Stimulated activated CD4-positive, alpha-beta T cell treated with anti-CD3 and anti-CD28 coated beads, Interleukin-4, amount 100 ng/mL, for 24 hours (primary cell): ENCODE results near the gene WDR88.
A peak's percentile ranks its signal among the peaks of the same experiment; 100 is the strongest.
"Not testable (repeated sequence)": the region's sequence is repeated elsewhere in the genome, so short reads cannot be mapped to it uniquely, and the experiment has no call there.

Experiments
- DNase-seq: peaks from one replicate; pipeline ENCODE4 v3.0.0-alpha.2; 2020

The WDR88 gene

DNA sequence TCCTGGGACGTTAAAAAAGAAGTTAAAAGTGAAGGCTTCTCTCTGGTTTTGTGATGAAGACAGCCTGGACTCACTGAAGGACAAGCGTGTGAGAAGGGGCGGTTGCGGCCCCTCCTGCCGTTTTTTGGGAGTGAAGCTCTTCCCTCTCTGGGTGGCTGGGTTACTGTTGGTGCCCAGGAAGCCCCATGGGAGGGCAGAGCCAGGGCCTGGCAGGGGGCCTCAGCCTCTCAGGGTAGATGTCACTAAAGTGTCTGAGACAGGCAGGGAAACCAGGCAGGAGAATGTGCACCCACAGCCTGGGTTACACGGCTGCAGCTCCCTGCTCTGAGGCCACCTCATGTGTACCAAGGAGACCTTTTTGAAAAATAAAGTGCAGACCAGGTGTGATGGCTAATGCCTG lies 1.5 kb upstream of the WDR88 start:
- DNase-seq: no peak

DNA sequence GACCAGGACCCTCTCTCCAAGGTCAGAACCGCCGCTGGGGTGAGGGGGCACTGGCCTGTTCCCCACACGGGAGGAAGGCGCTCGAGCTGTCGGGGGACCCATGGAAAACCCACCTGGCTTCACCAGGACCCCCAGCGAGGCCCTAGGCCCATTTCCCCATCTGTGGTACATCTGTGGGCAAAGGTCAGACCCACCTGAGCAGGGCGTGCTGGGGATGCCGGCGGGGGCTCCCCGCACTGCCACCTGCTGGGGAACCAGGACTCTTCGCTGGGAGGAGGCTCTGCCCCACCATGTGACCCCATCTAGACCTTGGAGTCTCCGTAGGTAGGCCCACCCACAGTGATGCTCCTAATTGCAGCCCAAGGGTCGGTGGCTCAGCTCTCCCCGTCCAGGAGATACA lies 511 bp downstream of the WDR88 start:
- DNase-seq: no peak

DNA sequence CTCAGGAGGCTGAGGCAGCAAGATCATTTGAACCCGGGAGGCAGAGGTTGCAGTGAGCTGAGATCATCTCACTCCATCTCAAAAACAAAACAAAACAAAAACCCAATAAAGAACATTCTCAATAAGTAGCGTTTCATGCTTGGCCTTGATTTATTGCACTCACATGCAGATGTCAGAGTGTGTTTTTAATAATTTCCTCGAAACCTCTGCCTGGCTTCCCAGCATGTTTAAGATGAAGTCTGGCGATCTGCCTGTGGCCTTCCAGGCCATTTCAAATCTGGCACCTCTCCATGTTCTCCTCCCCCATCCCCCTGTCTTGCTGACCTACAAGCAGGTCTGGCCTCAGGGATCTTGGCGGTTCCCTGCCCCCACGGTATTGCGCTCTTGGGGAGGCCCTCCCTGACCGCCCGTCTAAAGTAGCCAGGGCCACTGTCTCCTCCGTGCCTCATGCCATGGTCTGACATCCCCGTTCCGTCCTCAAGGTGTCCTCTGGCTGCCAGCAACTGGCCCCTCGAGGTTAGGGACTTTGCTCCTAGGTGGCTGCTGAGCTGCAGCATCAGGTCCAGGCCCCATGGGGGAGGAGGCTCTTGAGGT lies 1.6 kb downstream of the WDR88 start:
- no peak for DNase-seq

DNA sequence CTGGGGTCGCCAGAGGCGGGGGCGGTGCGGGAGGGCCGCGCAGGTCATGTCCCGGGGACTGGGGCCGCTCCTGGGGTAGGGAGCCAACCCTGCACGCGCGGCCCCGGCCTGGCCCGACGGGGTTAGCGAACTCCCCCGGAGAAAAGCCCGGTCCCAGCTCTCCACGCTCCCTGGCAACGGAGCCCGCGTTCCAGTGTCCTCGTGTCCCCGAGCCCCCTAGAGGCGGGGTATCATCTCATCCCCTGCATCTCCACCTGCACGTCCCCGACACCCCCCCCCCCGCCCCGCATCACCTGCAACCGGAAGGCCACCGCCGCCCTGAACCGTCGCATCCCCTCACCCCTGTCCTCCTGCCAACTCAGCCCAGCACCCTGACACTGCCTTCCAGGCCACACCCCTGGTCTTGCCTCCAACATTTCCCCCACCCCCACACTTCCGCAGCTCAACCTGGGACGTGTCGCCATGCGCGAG lies 2.7 kb downstream of the WDR88 start:
- DNase-seq: peak; percentile 66

DNA sequence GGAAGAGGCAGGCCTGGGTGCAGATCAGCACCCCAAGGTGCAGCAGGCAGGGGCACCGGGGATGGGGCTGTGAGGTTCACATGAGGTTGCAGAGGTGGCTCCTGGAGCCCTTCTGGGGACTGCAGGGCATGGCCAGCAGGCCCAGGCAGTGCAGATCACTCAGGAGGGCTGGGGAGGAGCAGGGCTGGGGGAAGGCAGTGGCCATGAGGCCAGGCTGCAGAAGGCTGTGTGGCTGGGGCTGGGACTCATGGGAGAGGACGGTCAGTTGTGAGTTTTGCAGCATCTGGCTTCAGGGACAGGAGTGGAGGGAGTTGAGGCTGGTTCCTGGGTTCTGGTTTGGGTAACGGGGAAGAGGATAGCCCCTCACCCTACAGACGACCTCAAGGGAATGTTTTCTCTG lies 7.3 kb downstream of the WDR88 start:
- no peak for DNase-seq

DNA sequence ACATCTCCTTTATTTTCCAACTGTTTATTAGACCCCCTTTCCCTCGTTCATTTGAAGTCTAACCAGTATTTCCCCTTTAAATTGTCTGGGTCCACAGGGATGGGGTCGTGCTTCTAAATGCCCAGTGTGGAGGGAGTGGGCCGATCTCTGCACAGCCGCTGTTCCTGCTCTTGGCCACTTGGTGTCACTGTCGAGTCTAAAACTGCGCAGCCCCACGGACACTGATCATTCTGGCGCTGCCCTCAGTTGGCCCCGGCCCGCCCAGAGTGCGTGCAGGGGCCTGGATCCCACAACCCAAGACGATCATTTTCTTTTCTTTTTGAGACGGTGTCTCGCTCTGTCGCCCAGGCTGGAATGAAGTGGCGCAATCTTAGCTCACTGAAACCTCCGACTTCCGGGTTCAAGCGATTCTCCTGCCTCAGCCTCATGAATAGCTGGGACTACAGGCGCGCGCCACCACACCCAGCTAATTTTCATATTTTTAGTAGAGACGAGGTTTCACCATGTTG lies 12.0 kb downstream of the WDR88 start:
- peak; percentile 63 for DNase-seq

DNA sequence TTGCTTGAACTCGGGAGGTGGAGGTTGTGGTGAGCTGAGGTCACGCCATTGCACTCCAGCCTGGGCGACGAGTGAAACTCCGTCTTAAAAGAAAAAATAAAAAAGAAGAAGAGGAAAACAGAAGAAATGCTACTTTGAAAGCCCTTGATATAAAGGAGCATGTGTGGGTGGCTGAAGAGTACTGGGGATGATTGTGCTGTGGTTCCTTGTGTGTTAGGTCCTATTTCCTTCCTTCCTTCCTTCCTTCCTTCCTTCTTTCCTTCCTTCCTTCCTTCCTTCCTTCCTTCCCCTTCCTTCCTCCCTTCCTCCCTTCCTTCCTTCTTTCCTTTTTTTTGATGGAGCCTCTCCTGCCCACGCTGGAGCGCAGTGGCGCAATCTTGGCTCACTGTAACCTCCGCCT lies 14.3 kb downstream of the WDR88 start:
- no peak for DNase-seq

DNA sequence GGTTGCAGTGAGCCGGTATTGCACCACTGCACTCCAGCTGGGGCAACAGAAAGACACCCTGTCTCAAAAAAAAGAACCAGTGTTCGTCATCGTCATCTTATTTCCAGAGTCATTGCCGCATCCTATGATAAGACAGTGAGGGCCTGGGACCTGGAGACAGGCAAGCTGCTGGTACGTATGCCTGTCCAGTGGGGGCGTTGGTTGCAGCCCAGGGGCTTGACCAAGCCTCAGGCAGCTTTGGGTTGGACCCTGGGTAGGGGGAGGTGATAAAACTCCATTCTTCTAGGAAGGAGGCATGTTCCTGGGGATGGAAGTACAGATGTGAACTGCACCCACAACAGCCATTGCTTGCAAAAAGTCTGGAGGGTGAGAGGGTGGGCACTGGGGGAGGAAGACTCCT lies 15.6 kb downstream of the WDR88 start:
- DNase-seq: no peak

DNA sequence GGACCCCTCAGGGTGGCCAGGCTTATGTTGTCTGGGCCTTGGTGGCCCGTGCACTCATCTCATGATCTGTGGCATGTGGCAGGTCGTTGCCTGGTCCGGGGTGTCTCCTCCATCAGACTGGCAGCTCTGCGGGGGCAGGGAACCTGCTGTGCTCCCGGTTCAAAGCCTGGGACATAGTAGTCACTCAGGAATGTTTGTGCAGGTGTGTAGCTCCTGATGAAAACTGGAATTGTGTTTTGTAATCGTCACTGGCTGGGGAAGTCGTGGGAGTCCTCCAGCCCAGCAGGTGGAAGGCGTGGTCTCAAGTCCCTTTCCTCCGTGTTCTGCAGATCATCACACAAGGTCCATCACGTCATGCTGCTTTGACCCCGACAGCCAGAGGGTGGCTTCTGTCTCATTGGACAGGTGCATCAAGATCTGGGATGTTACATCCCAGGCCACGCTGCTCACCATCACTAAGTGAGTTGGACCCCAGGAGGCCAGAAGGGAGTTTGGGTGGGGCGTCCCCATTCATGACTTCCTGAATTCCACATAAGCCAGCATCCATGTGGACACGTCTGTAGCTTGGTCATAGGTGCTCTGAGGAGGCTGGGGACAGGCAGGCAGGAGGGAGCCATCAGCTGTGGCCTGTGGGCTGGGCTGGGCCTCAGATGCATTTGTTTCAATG lies 19.1 kb downstream of the WDR88 start:
- DNase-seq: no peak

DNA sequence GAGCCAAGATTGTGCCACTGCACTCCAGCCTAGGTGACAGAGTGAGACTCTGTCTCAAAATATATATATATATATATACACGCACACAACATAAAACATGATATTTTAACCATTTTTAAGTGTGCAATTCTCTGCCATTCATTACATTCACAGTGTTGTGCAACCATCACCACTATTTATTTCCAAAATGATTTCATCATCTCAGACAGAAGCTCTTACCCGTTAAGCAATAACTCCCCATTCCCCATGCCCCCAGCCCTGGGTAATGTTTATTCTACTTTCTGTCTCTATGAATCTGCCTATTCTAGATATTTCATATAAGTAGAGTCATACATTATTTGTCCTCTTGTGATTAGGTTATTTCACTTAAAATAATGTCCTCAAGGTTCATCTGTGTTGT lies 20.3 kb downstream of the WDR88 start:
- no peak for DNase-seq

DNA sequence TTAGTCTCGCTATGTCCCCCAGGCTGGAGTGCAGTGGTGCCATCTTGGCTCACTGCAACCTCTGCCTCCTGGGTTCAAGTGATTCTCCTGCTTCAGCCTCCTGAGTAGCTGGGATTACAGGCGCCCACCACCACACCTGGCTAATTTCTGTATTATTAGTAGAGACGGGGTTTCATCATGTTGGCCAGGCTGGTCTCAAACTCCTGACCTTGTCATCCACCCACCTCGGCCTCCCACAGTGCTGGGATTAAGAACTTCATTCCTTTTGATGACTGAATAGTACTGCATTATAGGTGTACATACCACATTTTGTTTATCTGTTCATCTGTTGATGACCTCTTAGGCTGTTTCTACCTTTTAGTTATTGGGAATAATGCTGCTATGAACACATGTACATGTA lies 20.7 kb downstream of the WDR88 start:
- not testable (repeated sequence) for DNase-seq

DNA sequence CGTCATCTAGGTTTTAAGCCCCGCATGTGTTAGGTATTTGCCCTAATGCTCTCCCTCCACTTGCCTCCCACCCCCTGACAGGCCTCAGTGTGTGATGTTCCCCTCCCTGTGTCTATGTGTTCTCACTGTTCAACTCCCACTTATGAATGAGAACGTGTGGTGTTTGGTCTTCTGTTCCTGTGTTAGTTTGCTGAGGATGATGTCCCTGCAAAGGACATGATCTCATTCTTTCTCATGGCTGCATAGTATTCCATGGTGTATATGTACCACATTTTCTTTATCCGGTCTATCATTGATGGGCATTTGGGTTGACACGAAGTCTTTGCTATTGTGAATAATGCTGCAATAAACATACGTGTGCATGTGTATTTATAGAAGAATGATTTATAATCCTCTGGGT lies 22.4 kb downstream of the WDR88 start:
- not testable (repeated sequence) for DNase-seq

DNA sequence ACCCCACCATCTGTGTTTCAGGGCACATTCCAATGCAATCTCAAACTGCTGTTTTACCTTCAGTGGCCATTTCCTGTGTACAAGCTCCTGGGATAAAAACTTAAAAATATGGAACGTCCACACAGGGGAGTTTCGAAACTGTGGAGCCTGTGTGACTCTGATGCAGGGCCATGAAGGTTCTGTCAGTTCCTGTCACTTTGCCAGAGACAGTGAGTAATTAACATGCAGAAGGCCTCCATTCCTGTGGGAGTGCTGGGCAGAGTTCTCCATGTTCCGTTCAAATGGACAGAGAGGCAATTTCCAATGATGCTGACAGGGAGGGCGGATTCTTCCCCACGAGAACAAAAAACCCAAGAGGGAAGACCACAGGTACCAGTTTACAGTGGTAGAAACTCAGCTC lies 24.4 kb downstream of the WDR88 start:
- DNase-seq: no peak

DNA sequence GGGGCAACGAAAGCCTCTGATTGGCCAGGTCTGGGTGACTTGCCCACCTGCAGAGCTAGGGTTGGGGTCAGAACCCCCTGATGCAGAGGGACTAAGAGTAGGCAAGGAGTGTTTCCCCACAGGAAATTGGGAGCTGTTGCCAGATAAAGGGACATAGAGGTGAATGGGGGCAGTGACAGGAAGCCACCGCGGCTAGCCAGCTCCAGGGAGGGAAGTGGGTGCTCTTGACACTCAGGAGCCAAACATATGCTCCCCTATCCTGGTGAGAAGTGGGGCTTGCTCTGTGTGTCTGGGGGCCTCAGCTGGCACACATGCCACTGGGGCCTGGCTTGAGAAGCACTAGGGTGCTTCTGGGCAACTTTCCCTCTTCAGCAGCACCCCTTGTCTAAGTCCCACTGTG lies 26.0 kb downstream of the WDR88 start:
- DNase-seq: no peak

DNA sequence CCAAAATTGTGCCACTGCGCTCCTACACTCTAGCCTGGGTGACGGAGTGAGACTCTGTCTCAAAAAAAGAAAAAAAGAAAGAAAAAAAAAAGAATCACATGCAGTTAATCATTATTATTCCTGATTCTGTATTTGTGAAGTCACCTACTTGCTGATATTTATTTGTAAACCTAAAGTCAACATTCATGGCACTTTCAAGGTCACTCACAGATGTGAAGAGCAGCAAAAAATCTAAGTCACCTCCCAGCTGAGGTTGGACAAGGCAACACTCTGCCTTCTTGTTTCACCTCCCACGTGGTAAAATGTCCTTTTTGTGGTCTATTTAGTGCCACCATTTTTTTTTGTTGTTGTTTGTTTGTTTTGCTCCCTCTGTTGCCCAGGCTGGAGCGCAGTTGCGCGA lies 26.5 kb downstream of the WDR88 start:
- no peak for DNase-seq

DNA sequence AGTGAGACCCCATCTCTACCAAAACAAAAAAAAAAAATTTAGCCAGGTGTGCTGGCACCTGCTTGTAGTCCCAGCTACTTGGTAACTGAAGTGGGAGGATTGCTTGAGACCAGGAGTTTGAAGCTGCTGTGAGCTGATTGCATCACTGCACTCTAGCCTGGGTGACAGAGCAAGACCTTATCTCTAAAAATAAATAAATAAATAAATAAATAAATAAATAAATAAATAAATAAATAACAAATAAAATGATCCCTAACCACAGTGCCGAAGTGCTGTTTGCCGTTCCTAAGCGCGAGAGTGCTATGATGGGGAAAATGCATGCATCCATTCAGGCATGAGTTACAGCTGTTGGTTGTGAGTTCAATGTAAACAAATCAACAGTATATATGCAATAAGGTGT lies 27.2 kb downstream of the WDR88 start:
- DNase-seq: no peak

DNA sequence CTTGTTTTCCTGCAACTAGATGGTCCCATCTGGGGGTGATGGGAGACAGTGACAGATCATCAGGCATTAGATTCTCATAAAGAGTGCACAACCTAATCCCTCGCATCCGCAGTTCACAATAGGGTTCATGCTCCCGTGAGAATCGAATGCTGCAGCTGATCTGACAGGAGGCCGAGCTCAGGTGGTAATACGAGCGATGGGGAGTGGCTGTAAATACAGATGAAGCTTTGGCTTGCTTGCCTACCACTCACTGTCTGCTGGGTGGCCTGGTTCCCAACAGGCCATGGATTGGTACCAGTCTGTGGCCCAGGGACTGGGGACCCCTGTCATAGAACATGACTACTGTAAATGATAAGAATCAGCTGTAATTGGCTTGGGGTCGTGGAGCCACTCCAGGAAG lies 28.0 kb downstream of the WDR88 start:
- DNase-seq: no peak

DNA sequence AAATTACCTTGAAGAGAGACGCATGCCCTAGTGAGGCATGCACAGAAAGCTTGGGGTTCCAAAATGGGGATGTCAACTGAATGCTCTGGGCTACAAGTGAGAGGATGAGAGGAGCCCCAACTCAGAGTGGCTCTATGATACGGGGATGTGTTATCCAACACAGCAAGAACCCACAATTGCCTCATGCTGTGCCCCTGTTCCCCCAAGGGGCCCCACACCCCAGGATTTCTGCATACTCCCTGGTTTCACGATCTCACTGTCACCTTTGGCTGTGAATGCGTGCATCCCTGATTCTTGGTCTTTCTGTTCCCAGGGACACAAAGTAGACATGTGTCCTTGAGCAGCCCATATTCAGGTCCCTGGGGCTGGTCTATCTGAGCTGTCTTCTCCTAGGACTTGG lies 29.3 kb downstream of the WDR88 start:
- no peak for DNase-seq

DNA sequence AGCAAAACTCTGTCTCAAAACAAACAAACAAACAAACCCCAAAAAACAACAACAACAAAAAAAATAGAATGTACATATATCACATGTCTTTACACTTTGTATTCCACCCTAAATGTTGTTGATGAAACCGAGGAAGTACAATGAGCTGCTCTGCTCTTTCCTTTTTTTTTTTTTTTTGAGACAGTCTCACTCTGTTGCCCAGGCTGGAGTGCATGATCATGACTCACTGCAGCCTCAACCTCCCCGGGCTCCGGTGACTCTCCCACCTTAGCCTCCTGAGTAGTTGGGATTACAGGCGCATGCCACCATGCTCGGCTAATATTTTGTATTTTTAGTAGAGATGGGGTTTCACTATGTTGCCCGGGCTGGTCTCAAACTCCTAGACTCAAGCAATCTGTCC lies 31.6 kb downstream of the WDR88 start:
- no peak for DNase-seq

DNA sequence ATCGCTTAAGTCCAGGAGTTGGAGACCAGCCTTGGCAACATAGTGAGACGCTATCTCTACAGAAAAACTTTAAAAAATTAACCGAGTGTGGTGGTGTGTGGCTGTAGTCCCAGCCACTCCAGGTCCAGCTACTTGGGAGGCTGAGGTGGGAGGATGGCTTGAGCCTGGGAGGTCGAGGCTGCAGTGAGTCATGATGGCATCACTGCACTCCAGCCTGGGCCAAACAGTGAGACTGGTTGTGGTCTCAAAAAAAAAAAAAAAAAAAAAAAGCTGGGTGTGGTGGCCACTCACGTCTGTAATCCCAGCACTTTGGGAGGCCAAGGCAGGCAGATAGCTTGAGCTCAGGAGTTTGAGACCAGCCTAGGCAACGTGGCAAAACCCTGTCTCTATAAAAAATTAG lies 34.1 kb downstream of the WDR88 start:
- DNase-seq: not testable (repeated sequence)

DNA sequence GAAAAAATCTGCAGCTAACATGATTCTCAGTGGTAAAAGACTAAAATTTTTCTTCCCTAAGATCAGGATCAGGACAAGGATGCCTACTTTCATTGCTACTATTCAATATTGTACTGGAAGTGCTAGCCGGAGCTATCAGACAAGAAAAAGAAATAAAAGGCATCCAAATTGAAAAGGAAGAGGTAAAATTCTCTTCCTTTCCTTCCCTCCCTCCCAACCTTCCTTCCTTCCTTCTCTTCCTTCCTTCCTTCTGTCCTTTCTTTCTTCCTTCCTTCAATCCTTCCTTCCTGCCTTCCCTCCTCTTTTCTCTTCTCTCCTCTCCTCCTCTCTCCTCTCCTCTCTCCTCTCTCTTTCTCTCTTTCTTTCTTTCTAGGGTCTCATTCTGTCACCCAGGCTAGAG lies 35.5 kb downstream of the WDR88 start:
- DNase-seq: no peak

DNA sequence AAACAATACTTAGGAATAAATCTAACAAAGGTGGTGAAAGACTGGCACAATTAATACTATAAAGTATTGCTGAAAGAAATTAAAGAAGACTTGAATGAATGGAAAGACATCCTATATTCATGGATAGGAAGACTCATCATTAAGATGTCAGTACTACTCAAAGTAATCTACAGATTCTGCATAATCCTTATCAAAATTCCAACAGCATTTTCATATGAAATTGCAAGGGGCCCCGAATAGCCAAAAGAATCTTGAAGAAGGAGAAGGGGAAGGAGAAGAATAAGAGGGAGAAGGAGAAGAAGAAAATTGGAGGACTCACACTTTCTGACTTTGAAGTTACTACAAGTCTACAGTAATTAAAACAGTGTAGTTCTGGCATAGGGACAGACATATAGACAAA lies 36.6 kb downstream of the WDR88 start:
- no peak for DNase-seq

DNA sequence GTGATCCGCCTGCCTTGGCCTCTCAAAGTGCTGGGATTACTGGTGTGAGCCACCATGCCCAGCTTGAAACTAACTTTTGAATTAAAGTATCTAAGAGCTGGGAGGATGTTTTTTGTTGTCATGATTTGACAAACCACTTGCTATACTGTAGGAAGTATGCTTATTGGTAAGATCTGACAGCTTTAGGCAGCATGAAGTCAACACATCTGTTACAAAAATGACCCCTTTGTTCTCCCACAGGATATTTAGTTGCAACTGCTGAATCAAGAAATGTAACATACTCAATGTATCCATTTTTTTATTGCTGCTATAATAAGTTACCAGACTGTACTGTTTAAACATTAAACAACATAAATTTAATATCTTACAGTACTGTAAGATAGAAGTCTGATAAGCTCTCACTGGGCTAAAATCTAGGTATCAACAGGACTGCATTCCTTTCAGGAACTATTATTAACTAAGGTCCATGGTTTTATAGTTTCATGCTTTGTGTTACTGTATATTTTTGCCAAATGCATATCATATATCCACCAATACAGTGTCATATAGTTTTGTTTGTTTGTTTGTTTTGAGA lies 39.4 kb downstream of the WDR88 start:
- DNase-seq: no peak

DNA sequence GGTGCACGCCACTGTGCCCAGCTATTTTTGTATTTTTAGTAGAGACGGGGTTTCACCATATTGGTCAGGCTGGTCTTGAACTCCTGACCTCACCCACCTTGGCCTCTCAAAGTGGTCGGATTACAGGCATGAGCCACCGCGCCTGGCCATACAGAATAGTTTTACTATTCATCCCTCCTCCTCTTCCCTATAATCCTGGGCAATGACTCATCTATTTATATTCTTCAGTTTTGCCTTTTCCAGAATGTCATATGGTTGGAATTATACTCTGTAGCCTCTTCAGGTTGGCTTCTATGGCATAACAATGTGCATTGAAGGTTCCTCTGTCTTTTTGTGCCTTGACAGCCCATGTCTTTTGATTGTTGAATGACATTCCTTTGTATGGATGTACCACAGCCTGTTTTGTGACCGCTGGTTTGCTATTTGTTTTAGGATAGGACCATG lies 40.0 kb downstream of the WDR88 start:
- no peak for DNase-seq

DNA sequence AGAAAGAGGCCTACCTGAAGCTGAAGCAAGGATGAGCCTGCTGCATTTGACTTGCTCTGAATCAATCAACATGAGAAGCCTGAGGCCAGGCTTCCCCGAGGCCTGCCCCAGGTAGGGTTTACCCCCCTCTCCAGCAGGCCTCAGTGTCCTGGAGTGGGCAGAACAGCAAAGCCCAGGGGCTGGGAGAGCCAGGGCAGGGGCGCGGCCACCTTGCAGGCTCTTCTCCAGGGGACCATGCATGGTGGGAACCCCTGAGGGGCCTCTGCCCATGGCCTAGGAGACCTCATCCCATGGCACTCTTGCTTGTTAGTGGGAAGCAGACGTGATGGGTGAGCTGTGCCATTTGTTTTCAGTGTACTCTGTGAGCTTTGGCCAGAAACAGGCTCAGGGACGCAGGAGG lies 42.3 kb downstream of the WDR88 start:
- no peak for DNase-seq
